ENCODE data around the gene BCKDHB.

BCKDHB gene

DNA sequence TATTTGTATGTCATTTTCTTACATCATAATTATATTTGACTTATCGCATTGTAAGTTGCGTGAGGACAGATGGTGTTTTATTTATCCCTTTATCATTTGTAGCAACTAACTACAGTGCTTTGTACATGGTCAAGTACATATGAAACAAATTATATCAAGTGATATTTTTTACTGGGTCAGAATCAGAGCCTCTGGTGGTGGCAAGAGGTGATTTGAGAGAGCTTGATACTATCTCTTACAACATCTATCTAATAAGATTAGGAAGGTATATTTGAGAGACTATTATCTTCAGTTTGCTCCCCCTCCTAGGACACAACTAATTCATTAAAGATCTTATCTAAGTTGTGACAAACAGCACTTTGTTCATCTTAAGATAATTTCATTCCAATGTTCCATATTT is 47.7 kb downstream of the BCKDHB start:
- no peak for DNase-seq

DNA sequence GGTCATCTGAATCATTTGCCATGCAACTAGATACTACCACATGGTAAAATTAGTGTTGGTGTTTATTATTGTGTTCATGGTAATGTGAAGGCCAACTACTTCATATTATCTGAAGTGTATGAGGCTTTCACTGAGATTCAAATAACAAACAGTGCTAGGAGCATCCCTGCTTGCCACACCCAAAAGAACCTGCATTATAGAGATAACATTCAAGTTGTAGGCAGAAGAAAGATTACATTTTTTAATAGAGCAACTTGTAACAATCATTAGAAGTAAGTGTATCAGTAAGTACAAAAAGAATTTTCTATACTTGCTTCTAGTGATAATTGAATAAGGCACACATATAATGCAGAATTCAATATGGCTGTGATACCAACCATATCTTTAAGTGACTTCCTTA is 49.8 kb downstream of the BCKDHB start:
- no peak for DNase-seq

DNA sequence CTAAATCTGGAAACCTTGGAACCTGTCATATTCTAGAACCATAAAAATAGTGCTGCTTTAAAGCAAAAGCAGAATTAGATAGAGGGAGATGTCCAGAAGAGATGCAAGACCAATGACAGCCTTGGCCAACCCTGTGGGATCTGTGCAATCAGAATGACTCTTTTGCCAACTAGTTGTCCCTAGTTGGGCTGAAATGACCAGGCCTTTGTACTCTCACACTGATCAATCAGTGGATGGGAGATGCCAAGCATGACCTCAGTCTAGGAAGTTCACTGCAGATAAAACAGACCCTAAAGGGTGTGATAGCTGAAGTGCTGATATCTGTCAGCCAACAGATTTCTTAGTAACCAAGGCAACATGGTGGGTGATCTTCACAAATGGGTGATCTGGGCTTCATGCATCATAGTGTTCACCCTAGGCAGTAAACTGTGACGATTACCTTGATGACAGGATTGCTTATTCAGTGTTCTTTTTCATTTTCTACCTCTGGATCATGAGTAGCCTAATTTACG is 52.1 kb downstream of the BCKDHB start:
- no peak for DNase-seq

DNA sequence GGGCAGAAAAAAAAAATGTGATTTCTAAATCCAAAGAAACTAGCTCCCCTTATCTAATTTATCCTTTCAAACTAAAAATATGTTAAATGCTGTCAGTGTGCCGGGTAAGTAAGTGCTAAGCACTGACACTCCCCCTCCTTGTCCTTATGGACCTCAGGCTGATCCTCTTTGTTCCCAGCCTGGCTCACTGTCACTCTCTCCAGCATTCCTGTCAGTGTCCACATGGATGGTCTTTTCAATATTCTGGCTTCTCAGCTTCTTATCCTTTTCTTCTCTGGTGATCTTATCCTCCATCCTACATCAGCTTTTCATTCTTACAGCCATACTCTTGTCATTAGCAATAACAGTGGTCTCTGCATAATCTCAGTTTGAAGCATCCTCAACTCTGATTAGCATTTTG is 55.0 kb downstream of the BCKDHB start:
- DNase-seq = no peak

DNA sequence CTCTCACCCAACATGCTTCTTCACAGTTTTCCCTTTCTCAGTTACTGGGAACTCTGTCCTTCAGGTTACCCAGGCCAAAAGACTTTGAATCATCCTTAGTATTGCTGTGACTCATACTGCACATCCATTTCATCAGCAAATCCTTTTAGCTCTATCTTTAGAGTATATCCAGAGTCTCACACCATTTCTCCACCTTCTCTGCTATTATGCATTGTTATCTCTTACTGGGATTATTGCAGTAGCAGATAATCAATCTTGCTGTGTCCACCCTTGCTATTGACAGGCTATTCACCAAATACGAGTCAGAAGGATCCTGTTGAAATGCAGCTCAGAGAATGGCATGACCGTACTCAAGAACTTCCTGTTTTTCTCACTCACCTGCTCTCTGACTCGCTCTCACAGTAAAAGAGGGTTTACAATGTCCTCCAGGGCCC is 57.3 kb downstream of the BCKDHB start:
- DNase-seq = peak; percentile 27

DNA sequence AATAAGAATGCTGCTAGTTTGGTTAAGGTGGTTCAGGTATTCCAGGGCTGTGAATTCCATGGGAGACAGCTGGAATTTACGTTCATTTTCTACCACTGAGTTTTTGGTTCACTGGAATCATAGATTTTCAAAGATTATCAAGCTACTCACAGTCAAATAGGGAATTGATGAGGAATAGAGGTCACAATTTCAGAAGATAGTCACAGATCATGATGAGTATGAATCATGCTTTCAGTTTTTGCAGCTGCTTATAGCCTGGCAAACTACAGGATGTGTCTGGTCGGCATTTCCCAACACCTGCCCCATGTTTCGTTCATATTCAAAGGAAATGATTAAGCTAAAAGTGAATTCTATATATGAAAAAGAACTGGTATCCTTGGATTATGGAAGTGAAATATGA is 58.7 kb downstream of the BCKDHB start:
- DNase-seq = peak; percentile 77

DNA sequence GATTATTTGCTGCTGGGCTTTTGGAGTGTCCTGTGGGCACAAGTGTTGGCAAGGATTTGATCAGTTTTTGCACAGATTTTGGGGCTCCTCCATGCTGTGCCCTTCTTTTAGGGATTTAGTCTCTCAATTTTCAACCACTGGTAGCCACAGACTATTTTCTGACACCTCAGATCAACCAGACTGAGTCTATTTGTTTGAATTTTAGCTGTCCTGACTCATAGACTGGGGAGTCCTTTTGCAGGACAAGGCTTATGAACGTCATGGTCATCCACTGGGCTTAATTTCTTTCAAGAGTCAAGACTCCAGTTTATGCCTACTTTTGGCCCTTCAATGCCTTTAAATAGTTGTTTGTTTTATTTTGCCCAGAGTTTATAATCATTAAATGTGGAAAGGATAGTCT is 59.3 kb downstream of the BCKDHB start:
- DNase-seq = no peak

DNA sequence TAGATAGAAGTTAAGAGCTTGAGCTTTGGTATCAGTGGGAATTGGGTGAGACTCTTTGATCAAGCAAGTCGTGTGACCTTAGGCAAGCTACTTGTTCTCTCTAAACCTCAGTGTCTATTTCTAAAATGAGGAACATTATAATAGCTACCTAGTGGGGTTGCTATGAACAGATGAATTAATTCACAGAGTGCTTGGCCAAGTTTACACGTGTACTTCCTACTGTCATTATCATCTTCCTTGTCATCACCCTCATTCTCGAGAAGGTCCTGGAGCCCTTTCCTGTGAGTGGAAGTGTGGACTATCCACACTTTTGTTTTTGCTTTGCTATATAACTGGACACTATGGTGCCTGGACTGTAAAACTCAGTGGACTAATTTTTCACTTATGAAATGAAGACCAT is 64.0 kb downstream of the BCKDHB start:
- DNase-seq = peak; percentile 8

DNA sequence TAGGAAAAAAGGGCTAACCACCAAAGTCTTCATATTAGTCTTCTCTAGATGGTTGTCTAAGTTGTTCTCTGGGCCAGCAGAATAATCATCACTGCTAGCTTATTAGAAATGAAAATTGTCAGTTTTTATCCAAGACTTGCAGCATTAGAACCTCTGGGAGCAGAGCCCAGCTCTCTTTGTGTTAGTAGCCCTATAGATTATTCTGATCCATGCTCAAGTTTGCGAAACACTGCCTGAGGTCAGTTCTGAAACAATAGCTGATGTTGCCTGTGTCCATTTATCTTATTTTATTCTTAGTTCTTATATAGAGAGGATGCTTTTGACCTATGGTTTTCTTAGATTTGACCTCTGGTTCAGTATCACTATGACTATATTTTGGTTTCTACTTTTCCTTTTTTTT is 66.9 kb downstream of the BCKDHB start:
- DNase-seq = peak; percentile 8

DNA sequence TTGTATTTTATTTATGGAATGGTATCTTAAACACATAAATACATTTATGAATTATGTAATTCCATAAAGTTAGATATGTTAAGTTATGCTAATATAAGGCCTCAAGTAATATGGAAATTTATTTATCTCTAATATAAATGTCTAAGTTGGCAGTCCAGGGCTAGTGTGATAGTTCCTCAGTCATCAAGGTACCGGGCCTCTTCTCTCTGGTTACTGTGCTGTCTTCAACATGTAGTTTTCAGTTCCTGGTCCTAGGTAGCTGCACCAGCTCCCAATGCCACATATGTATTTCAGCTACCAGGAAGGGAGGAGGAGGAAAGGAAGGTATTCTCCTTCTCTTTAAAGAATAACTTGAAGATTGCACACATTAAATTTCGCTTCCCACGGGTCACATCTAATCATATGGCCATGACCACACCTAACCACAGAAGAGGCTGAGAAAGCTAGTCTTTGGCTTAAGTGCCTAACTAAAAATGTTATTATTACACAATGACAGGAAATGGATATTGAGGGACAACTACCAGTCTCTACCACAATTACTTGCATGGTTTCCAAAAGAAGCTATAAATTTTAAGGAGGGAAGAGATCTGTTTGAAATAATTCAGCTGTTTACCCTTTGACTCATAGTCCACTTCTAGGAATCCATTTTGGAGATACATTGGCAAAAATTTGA is 68.6 kb downstream of the BCKDHB start:
- DNase-seq = peak; percentile 98

DNA sequence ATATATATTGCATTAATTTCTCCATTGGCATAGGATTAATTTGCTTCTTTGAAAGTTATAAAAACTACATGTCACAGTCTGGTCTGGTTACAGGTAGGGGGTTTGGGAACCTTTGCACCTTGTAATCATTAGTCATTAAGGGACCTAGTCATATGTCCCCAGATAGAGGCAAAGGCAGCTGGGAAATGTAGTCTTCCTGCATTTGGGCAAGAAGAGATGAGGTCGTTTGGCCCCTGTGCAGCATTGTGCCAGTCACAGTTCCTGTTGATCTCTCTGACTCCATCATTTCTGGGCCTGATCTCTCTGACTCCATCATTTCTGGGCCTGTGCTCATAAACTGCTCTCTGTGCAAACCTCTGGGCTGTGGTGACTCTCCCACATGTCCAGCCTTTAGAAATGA is 73.2 kb downstream of the BCKDHB start:
- DNase-seq = no peak

DNA sequence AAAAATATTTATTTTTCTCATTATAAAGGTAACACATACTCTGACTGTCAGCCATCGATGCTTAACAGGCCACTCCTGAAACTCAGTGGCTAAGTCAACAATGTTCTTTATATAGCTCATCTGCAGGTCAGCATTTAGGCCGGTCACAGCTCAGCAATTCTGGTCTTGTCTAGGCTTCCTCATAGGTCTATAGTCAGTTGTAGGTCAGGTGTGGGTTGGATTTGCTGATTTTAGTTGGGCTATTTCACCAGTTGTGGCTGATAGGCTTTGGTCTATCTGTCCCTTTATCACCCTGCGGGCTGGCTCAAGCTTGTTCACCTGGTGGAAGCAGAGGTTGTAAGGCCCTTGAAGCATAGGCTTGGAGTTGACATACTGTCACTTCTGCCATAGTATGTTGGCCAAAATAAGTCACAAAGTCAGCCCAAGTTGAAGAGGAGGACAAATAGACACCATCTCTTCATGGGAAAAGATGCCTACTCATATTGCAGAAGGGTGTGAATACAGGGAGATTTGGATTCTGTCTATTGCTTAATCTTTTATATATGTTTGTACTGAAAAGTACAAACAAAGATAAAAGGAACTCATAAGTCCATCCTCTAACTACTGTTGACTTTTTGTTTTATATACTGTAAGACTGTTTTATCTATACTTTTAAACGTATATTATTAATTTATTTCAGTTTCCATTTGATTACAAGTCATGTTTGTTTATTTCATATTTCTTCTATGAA is 75.0 kb downstream of the BCKDHB start:
- DNase-seq = no peak

DNA sequence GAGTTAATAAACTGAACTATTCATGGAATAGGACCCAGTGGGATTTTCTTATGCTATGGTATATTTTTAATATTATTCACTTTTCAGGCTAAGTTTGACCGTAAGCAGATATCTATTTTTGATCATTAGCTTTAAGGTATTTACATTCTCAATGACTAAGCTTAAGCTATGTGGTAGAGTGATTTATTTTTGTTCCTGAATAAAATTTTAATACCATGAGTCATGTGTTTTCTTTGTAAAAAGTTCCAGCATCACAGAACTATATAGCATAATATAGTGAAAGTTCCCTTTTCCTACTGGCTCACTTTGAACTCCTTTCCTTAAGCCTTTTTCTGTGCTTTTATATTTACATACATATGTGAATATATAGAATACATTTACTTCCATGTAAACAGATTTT is 75.8 kb downstream of the BCKDHB start:
- no peak for DNase-seq

DNA sequence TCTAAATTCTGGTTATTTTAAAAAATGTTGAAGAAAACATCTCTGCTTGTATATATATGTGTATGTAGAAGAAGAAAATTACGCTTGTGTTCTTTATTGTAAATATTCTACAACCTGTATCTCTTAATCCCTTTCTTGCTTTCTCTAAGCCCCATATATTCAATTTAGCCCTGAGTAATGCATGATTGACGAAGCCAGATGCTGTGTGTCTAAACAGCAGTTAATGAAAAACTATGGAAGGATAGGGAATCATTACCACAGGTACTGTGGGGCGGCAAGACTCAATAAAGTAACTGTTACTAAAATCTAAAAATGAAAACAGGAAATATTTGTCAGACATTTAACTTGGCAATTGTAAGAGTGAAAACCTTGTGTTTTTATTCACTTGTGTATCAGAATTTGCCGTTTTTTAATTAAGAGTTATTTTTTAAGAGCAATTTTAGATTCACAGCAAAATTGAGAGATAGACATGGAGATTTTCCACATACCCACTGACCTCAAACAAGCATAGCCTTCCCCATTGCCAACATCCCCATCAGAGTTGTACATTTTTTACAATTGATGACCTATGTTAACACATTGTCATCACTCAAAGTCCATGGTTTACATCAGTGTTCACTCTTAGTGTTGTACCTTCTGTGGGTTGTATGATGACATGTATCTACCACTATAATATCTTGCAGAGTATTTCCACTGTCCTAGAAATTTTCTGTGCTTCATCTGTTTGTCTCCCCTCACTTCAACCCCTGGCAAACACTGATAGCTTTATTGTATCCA is 76.7 kb downstream of the BCKDHB start:
- DNase-seq = no peak

DNA sequence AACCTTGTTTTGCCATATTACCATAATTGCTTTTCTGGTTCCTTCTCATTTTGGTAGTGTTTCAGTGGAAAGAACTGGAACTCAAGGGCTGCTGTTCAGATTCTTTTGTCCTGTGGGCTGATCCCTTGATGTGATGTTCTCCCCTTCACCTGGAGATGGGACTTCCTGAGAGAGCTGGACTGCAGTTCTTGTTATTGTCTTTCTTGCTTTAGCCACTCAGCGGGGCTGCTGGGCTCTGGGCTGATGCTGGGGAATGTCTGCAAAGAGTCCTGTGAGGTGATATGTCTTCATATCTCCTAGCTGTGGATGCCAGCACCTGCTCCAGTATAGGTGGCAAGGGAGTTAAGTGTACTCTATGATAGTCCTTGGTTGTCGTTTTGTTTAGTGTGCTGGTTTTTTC is 79.0 kb downstream of the BCKDHB start:
- DNase-seq = no peak

DNA sequence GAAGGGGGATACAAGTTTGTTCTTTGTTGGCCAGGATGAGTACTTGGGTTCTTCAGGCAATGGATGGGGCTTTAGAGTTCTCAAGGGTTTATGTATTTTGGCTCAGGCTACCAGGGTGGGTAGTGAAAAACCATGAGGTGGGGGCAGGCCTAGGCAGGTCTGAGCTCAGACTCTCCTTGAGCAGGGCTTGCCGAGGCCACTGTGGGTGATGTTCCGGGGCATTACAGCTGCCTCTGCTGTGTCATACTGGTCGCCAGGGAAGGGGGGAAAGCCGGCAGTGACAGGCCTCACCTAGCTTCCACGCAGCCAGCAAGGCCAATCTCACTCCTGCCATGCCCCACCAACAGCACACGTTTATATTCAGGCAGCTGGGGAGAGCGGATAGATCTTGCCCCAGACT is 79.6 kb downstream of the BCKDHB start:
- DNase-seq = no peak

DNA sequence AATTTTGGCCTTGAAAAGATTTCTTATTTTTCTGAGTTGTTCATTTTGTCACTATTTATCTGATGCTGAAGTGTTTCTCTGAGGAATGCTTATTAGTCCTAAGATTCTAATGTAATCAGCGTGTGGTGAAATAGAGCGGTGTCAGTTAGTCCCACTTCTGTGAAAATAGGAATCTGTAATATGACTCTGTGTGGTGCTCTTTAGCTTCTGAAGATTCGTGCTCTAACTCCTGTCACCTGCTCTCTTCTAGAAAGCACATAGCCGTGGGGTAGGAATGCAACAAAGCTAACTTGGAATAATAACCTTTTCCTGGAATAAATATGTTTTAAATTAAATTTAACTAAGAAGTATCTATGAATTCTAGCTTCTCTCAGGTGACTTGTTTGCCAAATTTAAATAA is 90.4 kb downstream of the BCKDHB start:
- DNase-seq = no peak

DNA sequence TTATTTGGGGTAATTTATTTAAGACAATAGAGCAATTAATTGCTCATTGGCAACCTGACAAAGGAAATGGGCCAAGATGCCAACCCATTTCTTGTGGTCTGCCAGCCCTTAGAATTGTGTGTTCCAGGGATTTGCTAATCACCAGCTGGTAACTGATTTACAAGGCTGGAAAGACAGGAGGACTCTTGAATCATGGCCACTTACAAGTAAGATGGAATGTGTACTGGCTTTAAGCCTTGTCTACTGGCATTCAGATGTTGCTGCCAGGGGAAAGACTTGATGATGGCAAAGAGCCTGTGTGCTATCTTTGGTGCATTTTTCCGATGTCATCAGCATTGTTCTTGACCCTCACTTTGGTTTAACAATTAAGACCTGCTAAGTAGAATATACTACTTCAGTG is 91.0 kb downstream of the BCKDHB start:
- no peak for DNase-seq

DNA sequence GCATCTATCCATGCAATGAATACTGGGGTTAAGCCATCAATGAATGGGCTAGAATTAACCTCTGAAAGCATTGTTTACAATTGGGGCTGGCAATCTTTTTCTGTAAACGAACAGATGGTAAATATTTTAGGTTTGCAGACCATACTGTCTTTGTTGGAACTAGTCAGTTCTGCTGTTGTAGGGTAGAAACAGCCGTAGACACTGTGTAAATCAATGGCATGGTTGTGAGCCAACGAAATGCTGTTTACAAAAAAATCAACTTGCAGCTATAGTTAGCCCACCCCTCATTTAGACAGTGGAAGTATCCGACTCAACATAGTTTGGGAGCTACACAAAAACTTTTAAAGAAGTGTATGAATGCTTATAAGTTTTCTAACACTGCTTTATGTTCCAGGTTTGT is 91.5 kb downstream of the BCKDHB start:
- no peak for DNase-seq

DNA sequence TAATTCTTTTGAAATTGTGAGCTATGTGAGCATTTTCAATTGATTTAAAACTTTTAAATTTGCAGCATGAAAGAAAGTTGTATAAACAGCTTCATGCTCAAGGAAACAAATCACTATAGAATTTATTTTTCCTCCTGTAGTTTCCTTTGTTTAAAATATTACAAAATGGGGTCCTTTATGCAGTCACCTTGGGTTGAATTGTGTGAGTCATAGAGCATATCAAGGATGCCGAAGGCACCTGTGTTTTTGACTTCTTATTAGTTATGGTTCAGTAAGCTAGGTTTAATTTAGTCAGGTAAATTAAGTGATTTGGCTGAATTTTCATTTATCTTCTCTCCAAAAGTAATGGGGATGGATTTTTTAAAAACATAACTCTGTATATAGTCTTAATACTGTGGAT is 96.8 kb downstream of the BCKDHB start:
- DNase-seq = no peak

DNA sequence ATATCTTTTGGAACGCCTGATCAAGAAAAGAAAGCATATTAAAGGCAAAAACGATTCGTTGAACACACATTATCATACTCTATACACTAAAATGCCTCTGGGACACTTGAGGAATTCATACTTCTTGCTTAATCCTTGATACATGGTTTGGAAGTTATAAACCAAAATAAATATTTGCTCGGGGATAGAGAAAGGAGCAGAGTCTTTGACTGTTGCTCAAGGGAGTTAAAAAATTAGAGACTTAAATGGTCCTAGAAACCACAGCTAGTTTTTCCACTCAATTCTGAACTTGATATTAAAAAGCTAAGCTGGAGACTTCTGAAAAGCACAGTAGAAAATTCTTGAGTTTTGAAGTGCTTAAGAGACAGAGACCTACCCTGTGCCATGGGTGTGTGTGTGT is 98.9 kb downstream of the BCKDHB start:
- no peak for DNase-seq

DNA sequence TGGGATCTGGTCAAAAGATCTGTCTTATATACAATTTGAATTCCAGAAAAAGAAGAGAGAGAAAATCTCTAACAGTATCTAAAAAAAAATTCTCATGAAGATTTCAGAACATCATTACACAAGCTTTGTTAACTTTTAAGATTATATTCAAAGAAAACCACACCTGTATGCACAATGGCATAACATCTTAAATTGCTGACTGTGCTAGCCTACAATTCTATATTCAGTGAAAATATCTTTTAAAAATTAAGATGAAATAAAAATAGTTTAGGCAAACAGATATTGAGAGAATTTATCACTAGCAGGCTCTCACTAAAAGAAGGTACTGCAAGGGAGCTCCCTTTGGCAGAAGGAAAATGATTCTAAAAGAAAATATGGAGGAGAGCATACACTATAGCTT is 100.3 kb downstream of the BCKDHB start:
- DNase-seq = no peak

DNA sequence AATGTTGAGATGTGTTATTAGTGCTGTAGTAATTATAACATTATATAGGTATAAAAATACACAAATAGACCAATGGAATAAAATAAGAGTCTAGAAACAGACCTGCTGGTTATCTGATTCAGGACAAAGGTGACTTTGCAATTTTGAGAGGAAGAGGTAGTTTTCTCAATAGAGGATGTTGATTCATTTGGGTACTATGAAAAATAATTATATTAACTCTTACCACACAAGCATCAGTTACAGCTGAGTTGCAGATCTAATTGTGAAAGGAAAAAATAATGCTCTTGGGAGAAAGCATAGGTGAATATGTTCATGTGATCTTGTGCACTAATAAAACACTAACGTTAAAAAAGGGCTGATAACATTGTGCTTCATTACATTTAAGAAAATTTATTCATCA is 103.0 kb downstream of the BCKDHB start:
- DNase-seq = no peak

DNA sequence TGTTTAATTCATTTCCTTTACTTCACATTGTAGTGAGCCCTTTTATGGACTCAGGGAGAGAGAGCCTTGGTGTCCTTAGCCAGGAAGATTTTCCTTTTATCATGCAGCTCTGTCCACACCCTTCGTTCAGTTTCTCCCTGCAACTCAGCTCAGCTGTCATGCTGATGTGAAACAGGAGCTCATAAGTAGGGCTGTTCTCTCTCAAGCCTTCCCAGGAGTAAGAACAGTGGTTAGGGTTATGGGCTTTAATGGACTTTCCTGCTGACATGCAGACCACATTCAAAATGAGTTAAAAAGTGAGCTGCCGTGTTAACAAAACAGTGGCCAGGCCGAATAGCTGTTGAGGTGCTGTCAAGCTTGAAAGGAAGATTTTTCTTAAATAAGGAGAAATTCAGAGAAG is 104.1 kb downstream of the BCKDHB start:
- DNase-seq = no peak

Measured in MV-4-11 (cell line).